Loucy (cell line): ENCODE data around the gene DDX20.

Experiments
- H2AFZ ChIP-seq: fragments of 200-600 bp; sonication (generic); 2 replicates; pipeline ENCODE4 v1.6.0; 2016; ENCODE audit warnings: antibody characterized with exemption, mild to moderate bottlenecking, low read length, moderate library complexity
- H3F3A ChIP-seq: fragments of 200-600 bp; 2 replicates; pipeline ENCODE4 v1.6.0; 2016; ENCODE audit warnings: antibody characterized with exemption, low read depth, mild to moderate bottlenecking
- H3K27me3 ChIP-seq: fragments of 200-600 bp; sonication (generic); 2 replicates; pipeline ENCODE4 v1.6.1; 2014; ENCODE audit warnings: low read length, mild to moderate bottlenecking; ENCODE audit not compliant: insufficient read depth, poor library complexity, severe bottlenecking
- H3K36me3 ChIP-seq: fragments of 200-600 bp; sonication (generic); 2 replicates; pipeline ENCODE4 v1.6.1; 2016; ENCODE audit warnings: low read length; ENCODE audit not compliant: insufficient read depth
- H3K4me1 ChIP-seq: fragments of 200-600 bp; sonication (generic); 2 replicates; pipeline ENCODE4 v1.5.1; 2014; ENCODE audit warnings: low read length, mild to moderate bottlenecking; ENCODE audit not compliant: insufficient read depth, poor library complexity, severe bottlenecking
- H3K4me2 ChIP-seq: fragments of 200-600 bp; sonication (generic); 2 replicates; pipeline ENCODE4 v1.6.0; 2014; ENCODE audit warnings: antibody characterized with exemption, low read length, low read depth, mild to moderate bottlenecking; ENCODE audit not compliant: poor library complexity, severe bottlenecking
- H3K4me3 ChIP-seq: fragments of 200-600 bp; sonication (generic); 2 replicates; pipeline ENCODE4 v1.5.1; 2014; ENCODE audit warnings: low read length, mild to moderate bottlenecking, mixed read lengths; ENCODE audit not compliant: poor library complexity, severe bottlenecking
- H3K79me2 ChIP-seq: fragments of 200-600 bp; sonication (generic); 2 replicates; pipeline ENCODE4 v1.6.1; 2014; ENCODE audit warnings: low read length; ENCODE audit not compliant: insufficient read depth
- H3K9ac ChIP-seq: fragments of 200-600 bp; sonication (generic); 2 replicates; pipeline ENCODE4 v1.6.0; 2014; ENCODE audit warnings: mild to moderate bottlenecking, low read depth, low read length, moderate library complexity; ENCODE audit not compliant: poor library complexity, severe bottlenecking
- H3K9me2 ChIP-seq: fragments of 200-600 bp; sonication (generic); replicated peaks from 2 replicates; pipeline ENCODE4 v1.6.1; 2016; ENCODE audit warnings: low read depth, low read length, mixed read lengths
- H3K9me3 ChIP-seq: fragments of 200-600 bp; sonication (generic); 2 replicates; pipeline ENCODE4 v1.6.1; 2014; ENCODE audit warnings: mild to moderate bottlenecking, antibody characterized with exemption, low read length, low read depth; ENCODE audit not compliant: insufficient read depth
- H4K20me1 ChIP-seq: fragments of 200-600 bp; sonication (generic); 2 replicates; pipeline ENCODE4 v1.6.0; 2014; ENCODE audit warnings: antibody characterized with exemption, low read length, mild to moderate bottlenecking; ENCODE audit not compliant: insufficient read depth, poor library complexity, severe bottlenecking
- CTCF ChIP-seq: fragments of 200-600 bp; sonication (generic); conservative IDR thresholded peaks from 2 replicates; pipeline ENCODE4 v1.5.1; 2014; ENCODE audit warnings: mild to moderate bottlenecking, antibody characterized with exemption, low read length
- EZH2phosphoT487 ChIP-seq: fragments of 200-600 bp; IDR thresholded peaks from 2 replicates; pipeline ENCODE4 v1.6.1; 2018; ENCODE audit warnings: antibody characterized with exemption, mild to moderate bottlenecking, moderate library complexity, borderline replicate concordance

Gene DDX20

DNA sequence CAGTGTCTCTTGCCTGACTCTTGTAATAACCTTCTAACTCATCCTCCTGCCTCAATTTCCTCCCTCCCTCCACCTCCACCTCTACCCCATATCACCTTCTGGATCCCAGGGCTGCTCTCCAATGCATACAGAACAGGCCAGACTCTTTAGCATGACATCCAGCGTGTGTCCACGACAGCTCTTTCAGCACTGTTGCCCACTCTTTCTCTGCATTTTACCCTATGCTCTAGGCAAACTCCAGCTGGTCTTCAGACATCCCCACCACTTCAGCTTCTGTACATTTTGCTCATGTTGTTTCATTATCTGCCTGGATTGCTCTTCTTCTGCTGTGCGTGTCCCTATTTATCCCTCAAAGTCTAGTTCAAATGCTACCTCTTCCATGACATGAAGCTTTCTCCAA lies 21.3 kb upstream of the DDX20 start:
- no peaks in the 10 kb centered on the region for H3K36me3 ChIP-seq
- no peak overlapping the region for H2AFZ ChIP-seq
- H3K9ac ChIP-seq = no peak overlapping the region
- peaks cover 25% of the 10 kb centered on the region for H3K4me1 ChIP-seq
- no peaks in the 10 kb centered on the region for H3K27me3 ChIP-seq
- no peaks in the 10 kb centered on the region for H3K9me2 ChIP-seq
- no peak overlapping the region for H3K4me3 ChIP-seq
- no peaks in the 10 kb centered on the region for H4K20me1 ChIP-seq
- no peak for TF ChIP-seq EZH2phosphoT487
- TF ChIP-seq CTCF = no peak
- no peaks in the 10 kb centered on the region for H3K9me3 ChIP-seq
- H3F3A ChIP-seq = no peaks in the 10 kb centered on the region
- H3K79me2 ChIP-seq = no peaks in the 10 kb centered on the region
- no peak overlapping the region for H3K4me2 ChIP-seq

DNA sequence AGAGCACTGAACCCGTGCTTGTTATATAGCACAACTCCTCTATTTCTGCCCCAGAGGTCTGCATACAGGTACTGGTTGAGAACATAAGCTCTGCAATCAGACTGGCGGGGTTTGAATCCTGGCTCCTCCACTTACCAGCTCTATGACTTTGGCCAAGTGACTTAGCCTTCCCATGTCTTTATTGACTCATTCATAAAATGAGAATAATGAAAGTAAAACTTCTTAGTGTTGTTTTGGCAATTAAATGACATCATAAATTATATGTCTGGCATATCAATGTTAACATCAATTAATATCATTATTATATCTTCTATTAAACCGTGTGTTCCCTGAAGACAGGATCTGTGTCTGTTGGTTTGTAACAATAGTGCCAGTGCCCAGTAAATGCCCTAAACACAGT lies 20.8 kb upstream of the DDX20 start:
- H3K9me2 ChIP-seq = no peaks in the 10 kb centered on the region
- H4K20me1 ChIP-seq = no peaks in the 10 kb centered on the region
- no peak overlapping the region for H3K4me3 ChIP-seq
- H3F3A ChIP-seq = no peaks in the 10 kb centered on the region
- H3K9me3 ChIP-seq = no peaks in the 10 kb centered on the region
- H3K27me3 ChIP-seq = no peaks in the 10 kb centered on the region
- H3K36me3 ChIP-seq = no peaks in the 10 kb centered on the region
- H3K4me2 ChIP-seq = no peak overlapping the region
- TF ChIP-seq CTCF (no peak), EZH2phosphoT487 (no peak)
- H2AFZ ChIP-seq = no peak overlapping the region
- peaks cover 29% of the 10 kb centered on the region for H3K4me1 ChIP-seq
- no peak overlapping the region for H3K9ac ChIP-seq
- H3K79me2 ChIP-seq = no peaks in the 10 kb centered on the region

DNA sequence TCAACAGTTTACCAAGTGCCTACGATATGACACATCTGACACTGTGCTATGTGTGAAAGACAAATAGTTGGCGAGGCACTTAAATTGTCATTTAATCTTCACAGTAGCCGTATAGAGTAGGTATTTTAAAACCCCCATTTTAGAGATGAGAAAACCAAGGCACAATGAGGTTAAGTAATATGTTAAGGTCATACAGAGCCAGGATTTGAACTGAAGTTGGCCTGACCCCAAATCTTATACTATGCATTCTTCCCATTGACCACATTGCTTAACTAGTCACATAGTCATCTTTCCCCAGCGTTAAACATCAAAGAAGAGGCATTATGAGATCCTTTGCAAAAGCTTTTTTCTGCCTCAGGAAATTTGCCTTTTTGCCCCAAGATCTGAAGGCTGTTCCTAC lies 20.4 kb upstream of the DDX20 start:
- TF ChIP-seq CTCF = no peak
- TF ChIP-seq EZH2phosphoT487 = no peak
- Histone ChIP-seq H2AFZ (no peak overlapping the region), H4K20me1 (no peaks in the 10 kb centered on the region), H3K4me2 (no peak overlapping the region), H3K9me2 (no peaks in the 10 kb centered on the region), H3K9me3 (no peaks in the 10 kb centered on the region), H3F3A (no peaks in the 10 kb centered on the region), H3K4me1 (peaks cover 30% of the 10 kb centered on the region), H3K79me2 (no peaks in the 10 kb centered on the region), H3K27me3 (no peaks in the 10 kb centered on the region), H3K4me3 (no peak overlapping the region), H3K36me3 (no peaks in the 10 kb centered on the region), H3K9ac (no peak overlapping the region)
